ENCODE measurements around the gene PKP1. TPM values are rescaled to one million over a fixed set of nuclear protein-coding genes. Genes with fewer than 3 reads are reported as not detected.
A peak's percentile ranks its signal among the peaks of the same experiment; 100 is the strongest.

PKP1 gene
- total and polyA plus RNA-seq, 2 experiments from 2014 or later = 0.03 TPM; not detected in 1

DNA sequence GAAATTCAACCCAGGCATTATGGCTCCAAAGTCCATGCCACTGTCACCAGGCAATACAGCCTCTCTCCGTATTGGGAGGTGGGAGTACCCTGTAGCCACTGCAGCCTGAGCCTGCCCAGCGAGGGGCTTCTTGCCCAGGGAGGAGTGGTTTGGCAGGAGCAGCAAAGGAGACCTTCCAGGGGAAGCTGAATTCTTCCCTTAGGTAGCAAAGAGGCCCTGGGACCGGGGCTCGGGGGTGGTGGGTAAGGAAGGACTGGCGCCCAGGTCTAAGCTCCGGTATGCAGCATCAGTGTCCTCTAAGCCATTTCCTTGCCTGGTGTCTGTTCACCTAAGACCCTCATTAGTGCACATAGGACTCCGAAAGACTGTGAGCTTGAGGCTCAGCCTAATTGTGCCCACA lies 77.2 kb downstream of the PKP1 start:
- TF ChIP-seq, protein P1, sequence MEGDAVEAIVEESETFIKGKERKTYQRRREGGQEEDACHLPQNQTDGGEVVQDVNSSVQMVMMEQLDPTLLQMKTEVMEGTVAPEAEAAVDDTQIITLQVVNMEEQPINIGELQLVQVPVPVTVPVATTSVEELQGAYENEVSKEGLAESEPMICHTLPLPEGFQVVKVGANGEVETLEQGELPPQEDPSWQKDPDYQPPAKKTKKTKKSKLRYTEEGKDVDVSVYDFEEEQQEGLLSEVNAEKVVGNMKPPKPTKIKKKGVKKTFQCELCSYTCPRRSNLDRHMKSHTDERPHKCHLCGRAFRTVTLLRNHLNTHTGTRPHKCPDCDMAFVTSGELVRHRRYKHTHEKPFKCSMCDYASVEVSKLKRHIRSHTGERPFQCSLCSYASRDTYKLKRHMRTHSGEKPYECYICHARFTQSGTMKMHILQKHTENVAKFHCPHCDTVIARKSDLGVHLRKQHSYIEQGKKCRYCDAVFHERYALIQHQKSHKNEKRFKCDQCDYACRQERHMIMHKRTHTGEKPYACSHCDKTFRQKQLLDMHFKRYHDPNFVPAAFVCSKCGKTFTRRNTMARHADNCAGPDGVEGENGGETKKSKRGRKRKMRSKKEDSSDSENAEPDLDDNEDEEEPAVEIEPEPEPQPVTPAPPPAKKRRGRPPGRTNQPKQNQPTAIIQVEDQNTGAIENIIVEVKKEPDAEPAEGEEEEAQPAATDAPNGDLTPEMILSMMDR (IDR thresholded peaks at IDR 0.05; ENCODE audit: low read depth, low read length) = no peak
- no peak for DNase-seq (ENCODE audit: low read depth in 1 of 2, low spot score in 1 of 2)
- Histone ChIP-seq H3K27ac (peak overlapping the region; percentile 98), H3K27me3 (no peaks in the 10 kb centered on the region), H3K4me3 (no peak overlapping the region), H3K36me3 (peaks cover 68% of the 10 kb centered on the region), H3K9me3 (ENCODE audit: low read depth) (no peaks in the 10 kb centered on the region), H3K4me1 (ENCODE audit: low read depth) (no peaks in the 10 kb centered on the region)

DNA sequence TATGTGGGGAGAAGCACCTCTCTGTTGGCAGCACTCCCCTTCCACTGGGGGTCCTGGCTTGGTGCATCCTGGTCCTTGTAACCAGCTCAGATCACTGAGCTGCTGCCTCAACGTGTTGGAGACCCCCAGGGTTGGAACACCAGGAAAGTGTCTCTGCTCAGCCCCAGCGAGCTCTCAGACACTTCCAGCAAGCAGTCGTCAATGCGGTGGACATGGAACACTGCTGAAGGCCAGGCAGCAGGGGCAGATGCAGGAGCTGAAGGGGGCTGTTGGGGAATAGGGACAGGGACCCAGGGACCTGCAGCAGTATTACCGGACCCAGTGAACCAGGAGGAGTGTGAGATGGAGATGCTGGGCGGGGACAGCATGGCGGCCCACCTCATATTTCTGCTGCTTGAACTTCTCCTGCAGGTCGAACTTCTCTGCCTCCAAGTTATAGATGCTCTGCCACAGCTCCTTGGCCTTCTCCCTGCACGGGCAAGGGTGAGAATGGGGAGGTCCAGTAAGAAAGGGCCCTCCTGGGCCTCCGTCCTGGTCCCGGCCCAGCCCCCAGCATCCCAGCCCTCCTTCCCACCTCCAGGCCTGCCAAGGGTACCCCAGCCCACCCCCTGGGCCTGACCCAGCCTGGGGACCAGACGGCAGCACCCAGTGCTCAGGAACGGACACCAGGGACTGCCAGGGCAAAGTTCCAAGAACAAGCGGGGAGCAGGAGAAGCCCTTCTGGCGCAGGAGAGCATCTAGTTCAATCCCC lies 77.8 kb downstream of the PKP1 start:
- Histone ChIP-seq H3K9me3 (ENCODE audit: low read depth) (no peaks in the 10 kb centered on the region), H3K36me3 (peaks cover 74% of the 10 kb centered on the region), H3K27ac (peak overlapping the region; percentile 98), H3K4me1 (ENCODE audit: low read depth) (no peaks in the 10 kb centered on the region), H3K4me3 (no peak overlapping the region), H3K27me3 (no peaks in the 10 kb centered on the region)
- no peak for DNase-seq (ENCODE audit: low read depth in 1 of 2, low spot score in 1 of 2)
- TF ChIP-seq, protein P1 (IDR thresholded peaks at IDR 0.05; ENCODE audit: low read depth, low read length) = no peak

DNA sequence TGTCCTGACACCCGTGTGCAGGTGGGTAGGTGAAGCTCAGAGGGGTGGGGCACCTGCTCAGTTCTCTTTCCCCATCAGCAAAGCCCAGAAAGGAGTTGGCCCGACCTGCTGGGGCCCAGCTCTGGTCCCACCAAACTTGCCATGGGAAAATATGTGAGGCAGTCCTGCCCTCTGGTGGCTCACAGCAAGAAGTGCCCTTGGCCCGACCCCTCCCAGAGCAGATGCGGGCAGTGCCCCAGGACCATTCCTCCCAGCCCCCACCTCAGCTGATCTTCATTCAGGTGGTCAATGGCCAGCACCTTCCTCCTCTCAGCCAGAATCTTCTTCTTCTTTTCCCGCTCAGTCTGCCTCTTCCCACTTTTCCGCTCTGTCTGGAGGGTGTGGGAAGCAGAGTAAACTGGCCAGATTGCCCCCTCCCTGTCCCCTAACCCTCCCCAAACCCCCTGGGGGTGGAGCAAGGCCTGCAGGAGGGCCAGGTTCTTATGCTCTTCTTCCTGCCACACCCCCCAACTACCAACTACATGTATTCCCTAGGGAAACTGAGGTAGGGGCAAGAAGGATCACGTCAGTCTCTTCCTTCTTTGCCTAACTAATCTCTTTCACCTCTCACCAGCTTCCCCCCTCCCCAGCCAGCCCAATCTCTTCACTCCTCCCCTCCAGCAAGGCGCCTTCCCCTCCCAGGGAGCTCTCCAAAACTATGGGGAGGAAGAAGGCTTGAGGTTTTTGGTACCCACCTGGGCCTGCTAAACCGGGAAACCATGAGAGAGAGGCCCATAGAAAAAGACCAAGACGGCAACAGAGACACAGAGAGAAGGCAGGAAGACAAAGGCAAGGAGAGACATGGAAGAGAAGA lies 78.6 kb downstream of the PKP1 start:
- TF ChIP-seq, protein P1 (IDR thresholded peaks at IDR 0.05; ENCODE audit: low read depth, low read length) = peak; percentile 81
- H3K4me3 ChIP-seq = no peak overlapping the region
- peak overlapping the region; percentile 98 for H3K27ac ChIP-seq
- no peaks in the 10 kb centered on the region for H3K27me3 ChIP-seq
- H3K9me3 ChIP-seq (ENCODE audit: low read depth) = no peaks in the 10 kb centered on the region
- H3K36me3 ChIP-seq = peaks cover 82% of the 10 kb centered on the region
- H3K4me1 ChIP-seq (ENCODE audit: low read depth) = no peaks in the 10 kb centered on the region
- DNase-seq (ENCODE audit: low read depth in 1 of 2, low spot score in 1 of 2) = peak; percentile 60 to 68

GRCh38 chr1:201362906-201363305 lies 79.6 kb downstream of the PKP1 start:
- Histone ChIP-seq H3K4me1 (ENCODE audit: low read depth) (no peaks in the 10 kb centered on the region), H3K27ac (peak overlapping the region; percentile 98), H3K4me3 (no peak overlapping the region), H3K27me3 (no peaks in the 10 kb centered on the region), H3K9me3 (ENCODE audit: low read depth) (no peaks in the 10 kb centered on the region), H3K36me3 (peaks cover 91% of the 10 kb centered on the region)
- TF ChIP-seq, protein P1 (IDR thresholded peaks at IDR 0.05; ENCODE audit: low read depth, low read length) = no peak
- DNase-seq (ENCODE audit: low read depth in 1 of 2, low spot score in 1 of 2) = no peak

DNA sequence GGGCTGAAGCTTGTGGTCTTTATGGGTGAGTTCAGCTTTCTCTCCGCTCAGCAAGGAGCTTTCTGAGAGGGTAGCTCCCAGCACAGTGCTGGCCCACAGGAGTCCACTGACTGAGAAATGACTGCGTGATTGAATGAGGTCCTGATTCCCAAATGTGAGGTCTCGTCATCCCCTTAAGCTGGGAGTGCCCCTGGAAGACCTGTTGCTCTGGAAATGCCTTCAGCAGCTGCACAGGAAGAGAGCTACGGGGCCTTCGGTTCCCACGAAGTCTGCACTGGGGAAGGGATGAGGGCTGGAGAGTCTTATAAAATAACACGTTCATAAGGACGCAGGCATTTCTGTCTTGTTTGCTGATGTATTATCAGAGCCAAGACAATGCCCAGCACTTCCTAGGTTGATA lies 80.2 kb downstream of the PKP1 start:
- Histone ChIP-seq H3K36me3 (peaks cover 97% of the 10 kb centered on the region), H3K27me3 (no peaks in the 10 kb centered on the region), H3K4me3 (no peak overlapping the region), H3K4me1 (ENCODE audit: low read depth) (no peaks in the 10 kb centered on the region), H3K27ac (peak overlapping the region; percentile 98), H3K9me3 (ENCODE audit: low read depth) (no peaks in the 10 kb centered on the region)
- TF ChIP-seq, protein P1 (IDR thresholded peaks at IDR 0.05; ENCODE audit: low read depth, low read length) = no peak
- DNase-seq (ENCODE audit: low read depth in 1 of 2, low spot score in 1 of 2) = no peak

Measured in cardiac muscle cell (in vitro differentiated cells and primary cell).